SK-MEL-5 (cell line): ENCODE data around the gene LMOD2. TPM values are rescaled to one million over a fixed set of nuclear protein-coding genes. Genes with fewer than 3 reads are reported as not detected.

Experiments
- DNase-seq: peaks from one replicate; pipeline ENCODE4 v3.0.0-alpha.2; 2016; ENCODE audit warnings: low read depth, low spot score
- in situ Hi-C: cut with HindIII; loops from 2 replicates; pipeline ENCODE4 v1.10.0; 2016; ENCODE audit warnings: low sequenced_read_pairs, high pct_unique_total_duplicates, low pct_unique_long_range_greater_than_20kb
- total RNA-seq: library from RNA; depleted of rRNA; stranded (reverse); fragments of >200 nt; shearing (Covaris generic); gene quantifications from 2 replicates; pipeline ENCODE4 v1.2.3, GENCODE V29; 2014; rRNA removed

Gene LMOD2
- total RNA-seq, 1 experiment from 2014 or later, result not detected

DNA sequence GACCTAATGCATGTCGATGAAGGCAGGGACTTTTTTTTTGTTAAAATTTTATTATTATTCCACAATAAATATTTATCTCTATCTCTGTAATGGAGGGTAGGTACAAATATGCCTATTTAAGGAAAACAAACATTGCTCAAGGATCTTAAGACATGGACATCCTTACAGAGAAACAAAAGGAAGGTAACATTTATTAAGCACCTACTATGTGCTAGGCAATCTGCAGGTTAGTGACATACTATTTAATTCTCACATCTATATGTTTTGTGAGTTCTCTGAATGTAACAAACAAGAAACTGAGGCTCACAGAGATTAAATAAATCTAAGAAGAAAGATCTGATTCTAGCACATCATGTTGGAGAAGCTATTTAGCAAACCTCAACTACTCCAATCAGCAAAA lies 32.1 kb downstream of the LMOD2 start:
- in situ Hi-C loops, result no loop called here
- DNase-seq, result no peak

DNA sequence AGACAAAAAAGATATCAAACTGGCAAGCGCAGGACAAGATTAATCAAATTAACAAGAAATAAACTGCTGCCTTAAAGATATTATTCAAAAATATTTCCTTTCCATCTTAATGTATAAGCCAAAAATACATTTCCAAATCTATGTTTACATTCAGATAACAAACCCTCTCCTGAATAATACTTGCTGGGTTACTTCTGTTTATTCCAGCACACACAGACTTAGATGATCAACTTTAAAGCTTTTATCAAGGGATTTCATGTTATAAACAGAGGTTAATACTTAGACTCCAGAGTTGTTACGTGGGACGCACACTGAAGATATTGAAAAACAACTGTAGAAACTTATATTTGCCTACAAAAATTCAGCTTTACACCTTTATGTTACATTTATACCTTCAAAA lies 33.6 kb downstream of the LMOD2 start:
- in situ Hi-C loops, result no loop called here
- no peak for DNase-seq

GRCh38 chr7:123690550-123690949 lies 34.9 kb downstream of the LMOD2 start:
- no peak for DNase-seq
- in situ Hi-C loops, result no loop called here

DNA sequence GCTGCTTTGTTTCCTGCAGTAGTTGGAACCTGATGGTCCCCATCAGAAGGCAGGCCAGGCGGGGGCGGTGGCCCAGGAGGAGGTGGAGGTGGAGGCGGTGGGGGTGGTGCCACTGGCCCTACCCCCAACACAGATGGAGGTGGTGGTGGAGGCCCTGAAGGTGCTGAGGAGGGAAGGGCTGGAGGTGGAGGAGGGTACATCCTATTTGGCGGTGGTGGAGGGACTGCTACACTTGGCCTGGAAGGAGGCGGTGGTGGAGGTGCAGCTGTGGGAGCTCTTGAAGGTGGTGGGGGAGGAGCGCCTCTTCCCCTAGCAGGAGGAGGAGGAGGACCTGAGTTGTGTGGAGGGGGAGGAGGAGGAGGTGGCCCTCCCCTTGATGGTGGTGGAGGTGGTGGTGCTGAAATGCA lies 36.8 kb downstream of the LMOD2 start:
- no peak for DNase-seq
- in situ Hi-C loops, result no loop called here

GRCh38 chr7:123695944-123696677 lies 40.4 kb downstream of the LMOD2 start:
- in situ Hi-C loops, result no loop called here
- no peak for DNase-seq

DNA sequence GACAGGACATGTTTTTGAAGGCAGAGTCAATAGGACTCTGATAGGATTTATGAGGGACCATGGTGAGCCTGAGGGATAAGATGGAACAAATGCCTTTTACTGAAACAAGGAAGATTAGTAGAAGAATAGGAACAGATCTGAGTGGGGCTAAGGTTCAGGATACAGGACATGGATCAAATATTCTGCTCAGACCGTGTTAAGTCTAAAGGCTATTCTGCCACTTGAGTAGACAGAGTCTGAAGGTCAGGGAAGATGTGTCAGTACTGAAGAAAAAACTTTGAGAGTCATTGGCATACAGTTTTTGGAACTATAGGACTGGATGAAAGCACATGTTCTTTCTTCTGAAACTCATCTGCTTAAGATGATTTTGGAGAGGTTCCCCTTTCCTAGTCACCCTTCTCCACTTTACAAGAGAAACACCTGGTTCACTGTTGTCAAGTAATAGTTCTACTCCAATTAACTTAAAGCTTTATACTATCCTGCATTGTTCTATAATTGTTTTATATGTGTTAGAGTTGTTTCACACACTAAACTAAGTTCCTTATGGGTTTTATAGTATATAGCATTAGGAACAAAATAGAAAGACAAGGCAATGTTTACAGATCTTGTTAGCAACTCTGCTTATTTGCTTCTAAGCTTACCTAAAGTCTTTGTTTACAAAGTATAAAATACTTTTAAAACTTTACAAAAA lies 49.7 kb downstream of the LMOD2 start:
- DNase-seq, result no peak
- in situ Hi-C loops, result no loop called here

DNA sequence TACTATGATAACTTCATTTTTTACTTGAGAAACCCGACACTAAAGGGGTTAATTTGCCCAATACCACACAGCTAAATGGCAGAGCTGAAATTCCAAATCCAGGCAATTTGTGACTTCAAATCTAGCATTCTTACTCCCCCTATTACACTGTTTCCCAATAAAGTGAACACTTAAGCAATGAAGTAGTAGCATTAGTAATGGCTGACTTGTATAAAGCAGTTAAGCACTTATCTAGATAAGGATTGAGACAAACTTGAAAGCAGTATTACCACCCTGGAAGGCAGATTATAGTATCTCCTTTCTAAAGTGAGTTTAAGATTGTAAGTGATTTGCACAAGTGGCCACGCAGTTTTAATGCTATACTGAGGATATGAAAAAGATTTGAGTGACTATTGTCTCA lies 53.9 kb downstream of the LMOD2 start:
- DNase-seq, result no peak
- in situ Hi-C loops, result no loop called here

DNA sequence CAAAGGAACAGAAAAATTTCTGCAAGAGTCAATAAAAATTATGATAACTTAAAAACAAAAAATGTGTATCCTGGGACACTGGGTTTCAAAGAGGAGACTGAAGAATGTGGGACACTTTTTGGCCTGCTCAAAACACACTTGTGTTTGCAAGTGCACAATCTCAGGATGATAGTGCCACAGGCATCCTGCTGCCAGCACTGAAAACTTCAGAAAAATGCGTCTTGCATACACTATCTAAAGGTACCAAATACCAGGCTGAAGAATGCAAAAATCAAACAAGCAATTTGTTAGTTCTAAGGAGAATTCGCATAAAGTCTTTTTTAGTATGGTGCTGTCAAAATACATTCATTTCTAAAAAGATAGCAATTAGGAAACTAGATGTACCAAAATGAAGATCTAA lies 55.0 kb downstream of the LMOD2 start:
- in situ Hi-C loops, result no loop called here
- no peak for DNase-seq

- no peak for DNase-seq
- in situ Hi-C loops, result no loop called here
Measured at GRCh38 chr7:123711832-123712293, 56.2 kb downstream of the LMOD2 start.

- in situ Hi-C loops, result no loop called here
- DNase-seq, result no peak
Measured at GRCh38 chr7:123712619-123713018, 57.0 kb downstream of the LMOD2 start.

Other genes with a start within 250 kb of the LMOD2 start
- gene IQUB, start 121.3 kb upstream of the LMOD2 start, total RNA-seq, result 0.18 TPM in 1 of 2 replicates, not detected in the other
- gene NDUFA5, start 98.0 kb upstream of the LMOD2 start, total RNA-seq, result 118 and 132 TPM in 2 replicates
- gene ASB15, start 54.0 kb upstream of the LMOD2 start, total RNA-seq, result not detected in 2 replicates
- 32.1 and 32.2 TPM in 2 replicates for gene WASL, start 93.1 kb downstream of the LMOD2 start, total RNA-seq
- gene HYAL4, start 189.3 kb downstream of the LMOD2 start, total RNA-seq, result not detected in 2 replicates